IMR-90 (cell line): Measurements from ENCODE around the gene SYT6. TPM values are rescaled to one million over a fixed set of nuclear protein-coding genes. Genes with fewer than 3 reads are reported as not detected.

Experiments used
- ATAC-seq: fragments of 200-7000 bp; cut with Tn5 transposase; 2 replicates; pipeline ENCODE4 v1.9.1; 2020; ENCODE audit warnings: low read depth, mild to moderate bottlenecking, moderate library complexity
- BruUV-seq: library from RNA; stranded (reverse); fragments of 400-500 nt; replicated peaks from 2 replicates; lab custom pipeline; 2021; lab: Mats Ljungman, UMichigan
- CTCF ChIA-PET: fragments of 300-600 bp; formaldehyde crosslinking; extraction: SDS; loops from one replicate; lab custom pipeline; 2021; ENCODE audit warnings: antibody characterized with exemption; lab: Yijun Ruan, JAX
- POLR2A ChIA-PET: fragments of 300-600 bp; sonication (Branson Sonifier 250); formaldehyde crosslinking; loops from one replicate; lab custom pipeline; 2022; ENCODE audit warnings: antibody characterized with exemption; ENCODE audit not compliant: unreplicated experiment; lab: Charles Lee
- DNase-seq: peaks from one replicate; pipeline ENCODE4 v3.0.0; 2013
- H2AFZ ChIP-seq: replicated peaks from 2 replicates; pipeline ENCODE3; 2013; ENCODE audit warnings: low read length, mild to moderate bottlenecking; ENCODE audit not compliant: poor library complexity
- H2AK5ac ChIP-seq: 2 replicates; pipeline ENCODE4 v1.6.1; 2013; ENCODE audit warnings: low read depth, low read length, inconsistent platforms
- H2AK9ac ChIP-seq: replicated peaks from 2 replicates; pipeline ENCODE3; 2013; ENCODE audit warnings: mild to moderate bottlenecking, low read depth, low read length, moderate library complexity; ENCODE audit not compliant: poor library complexity
- H2BK120ac ChIP-seq: 2 replicates; pipeline ENCODE4 v1.6.1; 2013; ENCODE audit warnings: low read depth, low read length, inconsistent platforms
- H2BK15ac ChIP-seq: 3 replicates; pipeline ENCODE4 v1.6.1; 2013; ENCODE audit warnings: low read depth, low read length, inconsistent platforms
- H2BK20ac ChIP-seq: 2 replicates; pipeline ENCODE4 v1.6.1; 2013; ENCODE audit warnings: low read depth, mild to moderate bottlenecking, inconsistent platforms, low read length, moderate library complexity
- H2BK5ac ChIP-seq: 2 replicates; pipeline ENCODE4 v1.6.1; 2013; ENCODE audit warnings: mild to moderate bottlenecking, low read depth, low read length, inconsistent platforms; ENCODE audit not compliant: poor library complexity, severe bottlenecking
- H3K14ac ChIP-seq: replicated peaks from 2 replicates; pipeline ENCODE4 v1.6.1; 2013; ENCODE audit warnings: low read depth, low read length, inconsistent platforms
- H3K18ac ChIP-seq: 2 replicates; pipeline ENCODE4 v1.6.1; 2013; ENCODE audit warnings: low read depth, low read length, control low read depth
- H3K23ac ChIP-seq: 2 replicates; pipeline ENCODE4 v1.6.1; 2013; ENCODE audit warnings: low read depth, low read length, inconsistent platforms
- H3K27ac ChIP-seq: 2 replicates; pipeline ENCODE4 v1.5.1; 2013; ENCODE audit warnings: mild to moderate bottlenecking, control low read depth, low read length; ENCODE audit not compliant: insufficient read depth
- H3K27me3 ChIP-seq: 2 replicates; pipeline ENCODE4 v1.6.1; 2013; ENCODE audit warnings: low read length; ENCODE audit not compliant: control insufficient read depth, insufficient read depth
- H3K36me3 ChIP-seq: 2 replicates; pipeline ENCODE4 v1.6.1; 2013; ENCODE audit warnings: low read length, mixed read lengths; ENCODE audit not compliant: control insufficient read depth, insufficient read depth
- H3K4ac ChIP-seq: 2 replicates; pipeline ENCODE4 v1.6.1; 2013; ENCODE audit warnings: low read depth, low read length, inconsistent platforms
- H3K4me1 ChIP-seq: 2 replicates; pipeline ENCODE4 v1.6.1; 2013; ENCODE audit warnings: low read length, mixed read lengths; ENCODE audit not compliant: control insufficient read depth, insufficient read depth
- H3K4me2 ChIP-seq: 2 replicates; pipeline ENCODE4 v1.6.1; 2013; ENCODE audit warnings: low read depth, mild to moderate bottlenecking, control low read depth, low read length, moderate library complexity
- H3K4me3 ChIP-seq: 2 replicates; pipeline ENCODE4 v1.5.1; 2013; ENCODE audit warnings: low read depth, mild to moderate bottlenecking, control low read depth, low read length, moderate library complexity; ENCODE audit not compliant: insufficient read depth
- H3K56ac ChIP-seq: 2 replicates; pipeline ENCODE4 v1.6.1; 2013; ENCODE audit warnings: low read length, inconsistent platforms; ENCODE audit not compliant: insufficient read depth; ENCODE audit errors: extremely low read depth
- H3K79me1 ChIP-seq, 2 experiments: 2 replicates each; pipeline ENCODE4 v1.6.1; 2013; ENCODE audit warnings: low read length in 2 of 2, inconsistent platforms in 1 of 2, low read depth in 1 of 2
- H3K9ac ChIP-seq: 2 replicates; pipeline ENCODE4 v1.6.1; 2013; ENCODE audit warnings: low read depth, low read length, control low read depth
- H3K9me1 ChIP-seq: 2 replicates; pipeline ENCODE4 v1.6.1; 2013; ENCODE audit warnings: low read length, inconsistent platforms; ENCODE audit not compliant: insufficient read depth
- H3K9me3 ChIP-seq: 2 replicates; pipeline ENCODE4 v1.6.1; 2013; ENCODE audit warnings: low read length; ENCODE audit not compliant: control insufficient read depth, insufficient read depth
- H4K20me1 ChIP-seq: 2 replicates; pipeline ENCODE4 v1.6.1; 2013; ENCODE audit warnings: low read length, inconsistent platforms; ENCODE audit not compliant: insufficient read depth
- H4K5ac ChIP-seq: 2 replicates; pipeline ENCODE4 v1.6.1; 2013; ENCODE audit warnings: mild to moderate bottlenecking, low read depth, low read length, control low read depth
- H4K8ac ChIP-seq, 2 experiments: 2 replicates each; pipeline ENCODE4 v1.6.1; 2013; ENCODE audit warnings: low read depth in 2 of 2, low read length in 2 of 2, control low read depth in 1 of 2, inconsistent platforms in 1 of 2
- H4K91ac ChIP-seq: 2 replicates; pipeline ENCODE4 v1.6.1; 2013; ENCODE audit warnings: low read depth, low read length, inconsistent platforms; ENCODE audit not compliant: insufficient read depth
- BHLHE40 ChIP-seq: fragments of 150-350 bp; IDR thresholded peaks from 2 replicates; pipeline ENCODE4 v1.6.1; 2016; ENCODE audit warnings: mild to moderate bottlenecking, low read depth, low read length
- CEBPB ChIP-seq: IDR thresholded peaks from 2 replicates; pipeline ENCODE4 v1.6.1; 2012; ENCODE audit warnings: low read depth, low read length, improper control_type of control experiment
- CHD1 ChIP-seq: IDR thresholded peaks from 2 replicates; pipeline ENCODE4 v1.6.1; 2012; ENCODE audit warnings: low read depth, low read length, improper control_type of control experiment
- FOS ChIP-seq: fragments of 150-350 bp; IDR thresholded peaks from 2 replicates; pipeline ENCODE4 v1.6.1; 2016; ENCODE audit warnings: low read depth, low read length
- MAFK ChIP-seq: IDR thresholded peaks from 2 replicates; pipeline ENCODE4 v1.6.1; 2012; ENCODE audit warnings: low read depth, low read length, improper control_type of control experiment
- MAZ ChIP-seq: IDR thresholded peaks from 2 replicates; pipeline ENCODE4 v1.6.1; 2012; ENCODE audit warnings: low read depth, mild to moderate bottlenecking, low read length, improper control_type of control experiment, moderate library complexity, borderline replicate concordance
- MXI1 ChIP-seq: IDR thresholded peaks from 2 replicates; pipeline ENCODE4 v1.6.1; 2012; ENCODE audit warnings: low read depth, mild to moderate bottlenecking, low read length, moderate library complexity, borderline replicate concordance
- NFE2L2 ChIP-seq: fragments of 150-350 bp; IDR thresholded peaks from 2 replicates; pipeline ENCODE4 v1.6.1; 2016; ENCODE audit warnings: low read depth, mild to moderate bottlenecking, low read length
- POLR2A ChIP-seq: IDR thresholded peaks from 2 replicates; pipeline ENCODE4 v1.6.1; 2012; ENCODE audit warnings: mild to moderate bottlenecking, low read depth, low read length
- RAD21 ChIP-seq: IDR thresholded peaks from 2 replicates; pipeline ENCODE4 v1.6.1; 2012; ENCODE audit warnings: low read length, improper control_type of control experiment
- RCOR1 ChIP-seq: IDR thresholded peaks from 2 replicates; pipeline ENCODE4 v1.6.1; 2012; ENCODE audit warnings: mild to moderate bottlenecking, low read length, improper control_type of control experiment; ENCODE audit not compliant: insufficient replicate concordance
- RFX5 ChIP-seq: IDR thresholded peaks from 2 replicates; pipeline ENCODE4 v1.8.0; 2012; ENCODE audit warnings: low read depth, mild to moderate bottlenecking, low read length, moderate library complexity
- SMC3 ChIP-seq: fragments of 150-350 bp; IDR thresholded peaks from 2 replicates; pipeline ENCODE4 v1.6.1; 2016; ENCODE audit warnings: low read depth, mild to moderate bottlenecking, antibody characterized with exemption, low read length, moderate library complexity
- USF2 ChIP-seq: fragments of 150-350 bp; IDR thresholded peaks from 2 replicates; pipeline ENCODE4 v1.6.1; 2017; ENCODE audit warnings: mild to moderate bottlenecking, antibody characterized with exemption, low read length, low read depth
- WGBS, 2 experiments: methylation state at CpG; one replicate each; pipeline versions ENCODE4 v1.1.5 to v1.1.7; 2013; ENCODE audit warnings: missing lambda C conversion rate in 2 of 2; ENCODE audit not compliant: insufficient read length in 1 of 2; ENCODE audit errors: extremely low coverage in 2 of 2; 5-methylcytosine and 5-hydroxymethylcytosine counted together
- dilution Hi-C: fragments of 300-500 bp; cut with HindIII; formaldehyde crosslinking; loops from one replicate; pipeline ENCODE4 v1.14.3; 2018; ENCODE audit warnings: low sequenced_read_pairs; ENCODE audit not compliant: unreplicated experiment
- in situ Hi-C: fragments of 300-500 bp; cut with MboI; formaldehyde crosslinking; loops from 3 replicates; pipeline ENCODE4 v1.14.3; 2019; ENCODE audit warnings: low sequenced_read_pairs, inconsistent platforms, mixed read lengths
- intact Hi-C: fragments of 100-400 bp; cut with micrococcal nuclease; formaldehyde crosslinking; loops from 2 replicates; pipeline ENCODE4 v1.10.0; 2022
- polyA plus RNA-seq, 3 experiments: library from polyadenylated mRNA; depleted of rRNA; stranded (reverse); fragments of >200 nt; gene quantifications; 2 replicates each; pipeline ENCODE4 v1.2.3, GENCODE V29; 2012; ENCODE audit warnings: low replicate concordance in 1 of 3
- total RNA-seq: library from RNA; depleted of rRNA; stranded (reverse); fragments of >200 nt; gene quantifications from 2 replicates; pipeline ENCODE4 v1.2.3, GENCODE V29; 2012

The SYT6 gene
- total and polyA plus RNA-seq, 2 of the 4 experiments (the other 2 are of a cell fraction) = not detected

GRCh38 chr1:114150016-114150415 lies 3.7 kb downstream of the SYT6 start:
- Histone ChIP-seq H3K23ac (no peak overlapping the region), H3K9me1 (no peaks in the 10 kb centered on the region), H3K9ac (no peak overlapping the region), H2AK5ac (no peak overlapping the region), H3K4me3 (no peak overlapping the region), H3K27me3 (peaks cover 69% of the 10 kb centered on the region), H3K18ac (no peak overlapping the region), H2BK20ac (no peak overlapping the region), H2BK5ac (no peak overlapping the region), H3K79me1 (no peaks in the 10 kb centered on the region), H3K27ac (no peak overlapping the region), H3K4me1 (no peaks in the 10 kb centered on the region; the same call in 1 of the 2 replicates), H3K4ac (no peak overlapping the region), H2BK15ac (no peak overlapping the region), H2AK9ac (no peak overlapping the region), H3K36me3 (no peaks in the 10 kb centered on the region), H2BK120ac (no peak overlapping the region), H2AFZ (no peak overlapping the region), H3K56ac (no peak overlapping the region), H4K8ac (no peak overlapping the region), H3K9me3 (peaks cover 1% of the 10 kb centered on the region; the same call in 1 of the 2 replicates), H4K5ac (no peak overlapping the region), H4K91ac (no peak overlapping the region), H3K4me2 (no peak overlapping the region), H4K20me1 (no peaks in the 10 kb centered on the region), H3K14ac (no peak overlapping the region)
- ChIA-PET POLR2A (no interaction called here), CTCF (no interaction called here)
- in situ Hi-C loops (no loop called here), intact Hi-C loops (no loop called here), dilution Hi-C loops (no loop called here)
- DNase-seq (no peak), ATAC-seq (no peak)
- TF ChIP-seq RFX5 = no peak
- no peak for TF ChIP-seq MXI1
- no peak for TF ChIP-seq USF2
- TF ChIP-seq RAD21 = no peak
- TF ChIP-seq MAZ = no peak
- TF ChIP-seq RCOR1 = no peak
- no peak for TF ChIP-seq CEBPB
- no peak for TF ChIP-seq CHD1
- no peak for TF ChIP-seq POLR2A
- no peak for TF ChIP-seq BHLHE40
- no peak for TF ChIP-seq FOS
- TF ChIP-seq NFE2L2 = no peak
- no peak for TF ChIP-seq MAFK
- no peak for TF ChIP-seq SMC3
- WGBS, 2 experiments = no CpG with 5 or more reads among the region's 2 CpGs
- no TSS peak for BruUV-seq
